Prostate gland (tissue), 2 donors: Measurements from ENCODE around the gene R3HCC1L. TPM values are rescaled to one million over a fixed set of nuclear protein-coding genes. Genes with fewer than 3 reads are reported as not detected.

Source experiments
- DNase-seq: peaks from one replicate; pipeline ENCODE4 v3.0.0-alpha.2; 2019; ENCODE audit warnings: low spot score
- H3K27ac ChIP-seq, 2 donors: fragments of 200-600 bp; sonication (generic); 2 replicates each; pipeline ENCODE4 v1.5.1; 2017 to 2019
- H3K27me3 ChIP-seq: fragments of 200-600 bp; sonication (generic); replicated peaks from 2 replicates; pipeline ENCODE4 v1.5.1; 2019; ENCODE audit not compliant: insufficient read depth
- H3K36me3 ChIP-seq, 2 donors: fragments of 200-600 bp; sonication (generic); 1 replicate in 1 of 2; 2 replicates in 1 of 2; pipeline versions ENCODE4 v1.5.1 to v1.8.1; 2017 to 2019
- H3K4me1 ChIP-seq: fragments of 200-600 bp; sonication (generic); replicated peaks from 2 replicates; pipeline ENCODE4 v1.5.1; 2019
- H3K4me3 ChIP-seq, 2 donors: fragments of 200-600 bp; sonication (generic); 2 replicates each; pipeline ENCODE4 v1.5.1; 2017 to 2019
- H3K9me3 ChIP-seq: fragments of 200-600 bp; sonication (generic); 2 replicates; pipeline ENCODE4 v1.5.1; 2017
- POLR2A ChIP-seq: fragments of 450-650 bp; IDR thresholded peaks from one replicate; pipeline ENCODE4 v1.6.1; 2016; ENCODE audit warnings: antibody characterized with exemption, mild to moderate bottlenecking
- POLR2AphosphoS5 ChIP-seq: sonication (generic); formaldehyde crosslinking; IDR thresholded peaks from one replicate; pipeline ENCODE4 v1.6.1; 2017; ENCODE audit warnings: antibody characterized with exemption
- WGBS: methylation state at CpG from one replicate; pipeline ENCODE4 v1.1.5; 2018; 5-methylcytosine and 5-hydroxymethylcytosine counted together
- intact Hi-C: fragments of 100-400 bp; cut with DNase I; formaldehyde crosslinking; loops from one replicate; pipeline ENCODE4 v1.14.2; 2022
- total RNA-seq, 2 donors: library from RNA; depleted of rRNA; stranded (reverse); fragments of >200 nt; gene quantifications; one replicate each; pipeline ENCODE4 v1.1.0, GENCODE V29; 2016
- TF ChIP-seq, protein P1 (sequence below), 4 experiments: fragments of 200-600 bp in 2 of 4; fragments of 450-650 bp in 2 of 4; sonication (generic) in 2 of 4; IDR thresholded peaks; 1 replicate in 3 of 4; 2 replicates in 1 of 4; pipeline ENCODE4 v1.5.1; 2016 to 2019; ENCODE audit warnings: antibody characterized with exemption in 4 of 4, mild to moderate bottlenecking in 2 of 4, moderate library complexity in 2 of 4

Gene R3HCC1L
- total RNA-seq, 2 donors from 2014 or later: 14.2 to 26.0 TPM

DNA sequence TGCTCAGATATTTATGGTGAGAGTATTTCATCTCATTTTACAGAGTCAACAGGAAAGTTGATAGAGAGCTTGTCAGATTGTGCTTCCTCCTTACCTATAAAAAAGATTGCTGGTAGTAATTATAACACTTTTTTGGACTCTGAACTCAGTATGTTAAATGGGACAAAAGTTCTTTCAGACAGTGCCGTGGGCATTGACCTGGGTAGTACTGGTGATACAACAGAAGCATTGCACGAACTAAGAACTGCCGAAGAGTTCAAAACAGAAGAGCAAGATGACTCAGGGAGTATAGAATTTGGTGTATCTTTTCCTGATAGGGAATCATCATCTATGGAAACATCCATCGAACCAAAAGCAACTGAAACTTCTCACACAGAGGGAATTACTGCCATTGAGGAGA lies 75.0 kb downstream of the R3HCC1L start:
- TF ChIP-seq POLR2AphosphoS5: no peak
- TF ChIP-seq, protein P1, sequence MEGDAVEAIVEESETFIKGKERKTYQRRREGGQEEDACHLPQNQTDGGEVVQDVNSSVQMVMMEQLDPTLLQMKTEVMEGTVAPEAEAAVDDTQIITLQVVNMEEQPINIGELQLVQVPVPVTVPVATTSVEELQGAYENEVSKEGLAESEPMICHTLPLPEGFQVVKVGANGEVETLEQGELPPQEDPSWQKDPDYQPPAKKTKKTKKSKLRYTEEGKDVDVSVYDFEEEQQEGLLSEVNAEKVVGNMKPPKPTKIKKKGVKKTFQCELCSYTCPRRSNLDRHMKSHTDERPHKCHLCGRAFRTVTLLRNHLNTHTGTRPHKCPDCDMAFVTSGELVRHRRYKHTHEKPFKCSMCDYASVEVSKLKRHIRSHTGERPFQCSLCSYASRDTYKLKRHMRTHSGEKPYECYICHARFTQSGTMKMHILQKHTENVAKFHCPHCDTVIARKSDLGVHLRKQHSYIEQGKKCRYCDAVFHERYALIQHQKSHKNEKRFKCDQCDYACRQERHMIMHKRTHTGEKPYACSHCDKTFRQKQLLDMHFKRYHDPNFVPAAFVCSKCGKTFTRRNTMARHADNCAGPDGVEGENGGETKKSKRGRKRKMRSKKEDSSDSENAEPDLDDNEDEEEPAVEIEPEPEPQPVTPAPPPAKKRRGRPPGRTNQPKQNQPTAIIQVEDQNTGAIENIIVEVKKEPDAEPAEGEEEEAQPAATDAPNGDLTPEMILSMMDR (IDR thresholded peaks at IDR 0.05): no peak
- no peak for TF ChIP-seq POLR2A
- intact Hi-C loops: no loop called here
- Histone ChIP-seq H3K27ac (no peak overlapping the region), H3K9me3 (no peaks in the 10 kb centered on the region), H3K36me3 (no peaks in the 10 kb centered on the region), H3K27me3 (no peaks in the 10 kb centered on the region), H3K4me1 (no peaks in the 10 kb centered on the region), H3K4me3 (no peak overlapping the region)
- 93% methylated on average over 4 of the region's 4 CpGs for WGBS
- DNase-seq: no peak

DNA sequence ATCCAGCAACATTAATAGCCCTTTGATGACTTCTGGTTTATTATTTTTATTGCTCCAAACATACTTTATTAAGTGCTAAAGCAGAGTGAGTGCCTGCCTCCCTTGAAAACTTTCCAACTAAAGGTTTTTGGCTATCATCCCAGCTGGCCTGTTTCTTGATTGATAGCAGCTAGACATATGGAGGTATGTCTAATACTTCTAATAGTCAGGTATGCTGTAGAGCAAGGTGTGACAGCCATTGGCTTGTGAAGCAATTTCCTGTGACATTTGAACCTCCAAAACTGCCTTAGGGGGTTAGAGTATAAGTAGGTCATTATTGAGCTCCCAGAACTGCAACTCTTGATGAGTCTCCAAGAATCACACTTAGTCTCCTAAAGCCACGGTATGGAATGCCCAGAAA lies 77.7 kb downstream of the R3HCC1L start:
- no peak for DNase-seq
- TF ChIP-seq POLR2A (no peak), POLR2AphosphoS5 (no peak)
- TF ChIP-seq, protein P1 (IDR thresholded peaks at IDR 0.05): no peak
- no peak overlapping the region for H3K4me3 ChIP-seq
- no peaks in the 10 kb centered on the region for H3K4me1 ChIP-seq
- no peaks in the 10 kb centered on the region for H3K9me3 ChIP-seq
- 21% methylated on average over 1 of the region's 1 CpG for WGBS
- intact Hi-C loops: no loop called here
- H3K27me3 ChIP-seq: no peaks in the 10 kb centered on the region
- no peak overlapping the region for H3K27ac ChIP-seq
- no peaks in the 10 kb centered on the region for H3K36me3 ChIP-seq

DNA sequence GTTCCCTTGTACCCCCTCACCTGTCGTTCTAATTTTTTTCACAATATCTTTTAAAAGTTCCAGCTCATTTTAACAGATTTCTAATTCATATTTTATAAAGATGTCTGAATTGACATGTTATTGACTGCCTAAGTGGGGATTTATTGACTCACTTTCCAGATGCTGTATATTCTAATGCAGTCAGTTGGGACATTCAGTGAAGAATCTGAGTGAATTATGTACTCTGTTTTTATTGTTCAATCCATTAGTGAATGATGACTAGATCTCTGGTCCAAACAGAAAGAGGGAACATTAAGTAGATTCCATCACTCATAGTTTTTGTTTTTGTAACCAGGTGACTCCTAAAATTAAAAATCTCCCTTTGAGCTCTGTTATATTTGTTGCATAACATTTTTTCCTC lies 79.3 kb downstream of the R3HCC1L start:
- H3K36me3 ChIP-seq: no peaks in the 10 kb centered on the region
- H3K4me1 ChIP-seq: no peaks in the 10 kb centered on the region
- H3K9me3 ChIP-seq: no peaks in the 10 kb centered on the region
- H3K4me3 ChIP-seq: no peak overlapping the region
- H3K27me3 ChIP-seq: no peaks in the 10 kb centered on the region
- no peak for DNase-seq
- 92% methylated on average over 1 of the region's 1 CpG for WGBS
- TF ChIP-seq, protein P1 (IDR thresholded peaks at IDR 0.05): no peak
- TF ChIP-seq POLR2AphosphoS5 (no peak), POLR2A (no peak)
- H3K27ac ChIP-seq: no peak overlapping the region
- intact Hi-C loops: no loop called here

DNA sequence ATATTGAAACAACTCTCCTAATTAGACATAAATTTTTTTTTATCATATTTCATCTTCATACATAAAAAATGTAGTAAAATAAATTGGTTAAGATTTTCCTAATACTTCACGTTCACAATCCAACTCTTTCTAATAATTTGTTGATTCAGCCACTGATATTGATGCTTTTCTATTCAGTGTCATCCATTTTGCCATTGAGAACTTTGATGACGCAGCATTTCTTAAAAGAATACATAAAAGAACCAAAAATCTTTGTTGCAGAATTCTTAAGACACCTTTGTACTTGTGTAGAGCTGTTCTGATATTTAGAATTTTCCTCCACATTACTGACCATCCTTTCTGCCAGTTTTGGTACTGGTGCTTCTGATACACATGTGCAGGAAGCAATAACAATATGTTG lies 80.9 kb downstream of the R3HCC1L start:
- H3K4me3 ChIP-seq: no peak overlapping the region
- no peak for DNase-seq
- H3K4me1 ChIP-seq: no peaks in the 10 kb centered on the region
- H3K36me3 ChIP-seq: no peaks in the 10 kb centered on the region
- intact Hi-C loops: no loop called here
- WGBS: 88% methylated on average over 2 of the region's 2 CpGs
- H3K27me3 ChIP-seq: no peaks in the 10 kb centered on the region
- H3K27ac ChIP-seq: no peak overlapping the region
- TF ChIP-seq POLR2A: no peak
- no peak for TF ChIP-seq POLR2AphosphoS5
- TF ChIP-seq, protein P1 (IDR thresholded peaks at IDR 0.05): no peak
- no peaks in the 10 kb centered on the region for H3K9me3 ChIP-seq

DNA sequence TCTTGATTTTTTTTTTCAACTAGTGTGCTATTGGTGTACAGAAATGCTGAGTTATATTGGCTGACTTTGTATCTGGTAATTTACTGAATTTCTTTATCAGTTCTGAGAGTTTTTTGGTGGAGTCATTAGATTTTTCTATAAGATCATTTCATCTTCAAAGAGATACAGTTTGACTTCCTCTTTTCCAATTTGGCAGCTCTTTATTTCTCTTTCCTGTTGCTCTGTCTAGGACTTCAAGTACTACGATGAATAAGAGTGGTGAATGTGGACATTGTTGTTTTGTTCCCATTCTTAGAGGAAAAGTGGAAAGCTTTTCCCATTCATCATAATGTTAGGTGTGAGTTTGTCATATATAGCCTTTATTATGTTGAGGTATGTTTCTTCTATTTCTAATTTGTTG lies 83.3 kb downstream of the R3HCC1L start:
- no peaks in the 10 kb centered on the region for H3K27me3 ChIP-seq
- no peaks in the 10 kb centered on the region for H3K36me3 ChIP-seq
- H3K27ac ChIP-seq: no peak overlapping the region
- no peak for DNase-seq
- H3K9me3 ChIP-seq: no peaks in the 10 kb centered on the region
- WGBS: 83% methylated on average over 1 of the region's 1 CpG
- no peaks in the 10 kb centered on the region for H3K4me1 ChIP-seq
- no peak for TF ChIP-seq POLR2AphosphoS5
- TF ChIP-seq, protein P1 (IDR thresholded peaks at IDR 0.05): no peak
- no peak for TF ChIP-seq POLR2A
- H3K4me3 ChIP-seq: no peak overlapping the region
- intact Hi-C loops: no loop called here
